ENCODE data around the gene GPR156.

The GPR156 gene

DNA sequence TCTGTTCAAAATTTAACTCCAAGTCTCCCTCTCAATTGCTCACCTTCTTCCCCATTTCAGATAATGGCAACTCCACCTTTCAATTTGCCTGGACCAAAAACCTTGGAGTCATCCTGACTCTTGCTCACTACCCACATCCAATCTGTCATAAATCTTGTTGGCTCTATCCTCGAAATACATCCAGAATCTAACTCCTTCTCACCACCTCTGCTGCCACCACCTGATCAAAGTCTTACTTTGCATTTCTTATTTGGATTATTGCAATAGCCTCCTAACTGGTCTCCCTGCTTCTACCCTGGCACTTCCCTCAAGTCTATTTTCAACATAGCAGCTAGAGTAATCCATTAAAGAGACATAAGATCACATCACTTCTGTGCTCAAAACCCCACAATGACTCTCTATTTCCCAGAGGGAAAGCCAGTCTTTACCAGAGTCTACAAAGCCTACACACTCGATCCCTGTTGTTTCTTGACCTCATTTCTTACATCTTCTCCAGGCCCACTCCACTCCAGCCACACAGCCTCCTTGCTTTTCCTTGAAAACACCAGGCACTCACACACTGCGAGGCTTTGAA is 86.6 kb downstream of the GPR156 start:
- no peak for DNase-seq (ENCODE audit: insufficient read length, low spot score)
- FAIRE-seq = no peak

DNA sequence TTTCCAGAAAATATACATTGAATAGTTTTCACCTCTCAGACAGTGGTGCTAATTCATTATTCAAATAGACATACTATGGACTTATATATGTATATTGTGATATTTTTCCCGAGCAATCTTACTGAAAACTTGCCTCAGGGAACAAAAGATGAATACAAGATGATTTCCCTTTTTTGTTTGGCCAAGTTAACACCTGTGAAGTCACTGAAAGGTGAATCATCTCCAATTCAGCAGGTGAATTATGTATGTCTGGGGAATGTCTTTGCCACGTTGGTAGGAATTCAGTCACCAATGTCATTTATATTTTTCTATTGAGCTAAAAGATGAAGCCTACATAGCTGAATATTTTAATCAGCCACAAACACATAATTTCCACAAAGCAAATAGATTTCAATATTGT is 88.2 kb downstream of the GPR156 start:
- no peak for DNase-seq (ENCODE audit: insufficient read length, low spot score)
- FAIRE-seq = no peak

DNA sequence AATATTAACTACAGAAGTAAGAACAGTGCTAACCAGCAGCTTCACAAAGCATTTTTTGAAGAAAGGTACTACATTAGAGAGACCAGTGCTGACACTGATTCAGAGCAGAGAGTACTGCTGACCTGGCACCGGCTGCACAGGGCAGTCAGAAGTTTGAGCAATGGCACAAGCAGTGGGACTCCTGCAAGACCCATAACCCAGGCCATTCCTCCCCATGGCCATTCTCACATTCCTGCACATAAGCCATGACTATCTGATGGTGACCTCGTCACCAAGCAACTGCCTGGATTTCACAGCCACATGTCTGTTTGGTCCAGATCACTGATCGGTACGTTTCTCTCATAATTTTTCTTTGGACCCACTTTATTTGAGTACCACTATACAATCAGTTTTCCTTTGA is 88.7 kb downstream of the GPR156 start:
- FAIRE-seq (no peak), DNase-seq (ENCODE audit: insufficient read length, low spot score) (no peak)

DNA sequence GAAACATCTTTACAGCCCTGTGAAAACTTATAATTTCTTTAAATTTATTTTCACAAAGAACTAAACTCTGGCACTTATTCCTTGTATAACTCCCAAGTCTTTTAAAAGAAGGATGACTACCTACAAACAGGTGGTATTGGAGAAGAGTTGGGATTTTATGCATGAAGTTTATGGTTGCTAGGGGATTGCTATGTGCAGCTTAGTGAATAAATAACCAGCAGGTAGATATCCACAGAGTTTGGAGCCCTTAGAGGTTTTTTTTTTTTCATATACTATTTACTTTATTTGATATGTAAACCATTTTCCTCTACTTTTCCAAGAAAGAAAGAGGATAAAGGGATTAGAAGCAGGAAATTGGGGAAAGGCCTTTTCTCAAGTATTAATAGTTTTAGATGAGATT is 91.5 kb downstream of the GPR156 start:
- FAIRE-seq = no peak
- DNase-seq (ENCODE audit: insufficient read length, low spot score) = no peak

DNA sequence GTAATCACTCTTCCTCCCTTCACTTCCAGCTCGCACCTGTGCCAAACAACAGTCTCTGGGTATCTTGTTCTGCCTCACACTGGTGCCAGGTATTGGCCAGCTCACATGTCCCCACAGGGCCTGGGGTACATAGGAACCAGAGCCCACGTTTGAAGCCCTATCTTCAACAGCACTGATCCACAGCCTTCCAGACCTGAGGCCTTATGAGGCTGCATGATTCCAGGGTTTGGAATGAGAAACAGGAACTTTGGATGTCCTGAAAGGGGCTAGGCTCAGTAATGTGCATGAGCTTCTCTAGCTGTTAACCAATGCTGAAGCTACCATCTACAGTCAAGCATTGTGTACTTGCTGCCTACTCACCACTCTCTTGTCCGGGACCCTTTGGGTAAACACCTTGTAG is 92.4 kb downstream of the GPR156 start:
- DNase-seq (ENCODE audit: insufficient read length, low spot score) (no peak), FAIRE-seq (no peak)

DNA sequence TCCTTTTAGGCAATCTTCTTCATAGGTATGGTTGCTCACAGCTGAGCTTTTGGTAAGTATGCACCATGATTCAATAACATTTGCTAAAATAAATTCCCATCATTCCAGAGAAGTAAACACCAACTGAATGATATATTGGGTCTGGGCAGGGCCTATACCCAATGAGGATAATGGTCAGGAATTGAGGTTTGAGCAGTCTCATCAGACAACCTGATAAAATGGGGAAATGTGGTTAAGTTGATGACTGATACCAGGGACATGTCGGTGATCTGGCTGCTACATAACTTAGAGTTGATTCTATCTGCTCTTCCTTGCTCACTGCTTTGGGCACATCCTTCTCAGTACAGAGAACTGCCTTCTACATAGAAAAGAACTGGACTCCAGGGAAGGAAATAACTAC is 92.9 kb downstream of the GPR156 start:
- DNase-seq (ENCODE audit: insufficient read length, low spot score) = no peak
- FAIRE-seq = peak; percentile 49

DNA sequence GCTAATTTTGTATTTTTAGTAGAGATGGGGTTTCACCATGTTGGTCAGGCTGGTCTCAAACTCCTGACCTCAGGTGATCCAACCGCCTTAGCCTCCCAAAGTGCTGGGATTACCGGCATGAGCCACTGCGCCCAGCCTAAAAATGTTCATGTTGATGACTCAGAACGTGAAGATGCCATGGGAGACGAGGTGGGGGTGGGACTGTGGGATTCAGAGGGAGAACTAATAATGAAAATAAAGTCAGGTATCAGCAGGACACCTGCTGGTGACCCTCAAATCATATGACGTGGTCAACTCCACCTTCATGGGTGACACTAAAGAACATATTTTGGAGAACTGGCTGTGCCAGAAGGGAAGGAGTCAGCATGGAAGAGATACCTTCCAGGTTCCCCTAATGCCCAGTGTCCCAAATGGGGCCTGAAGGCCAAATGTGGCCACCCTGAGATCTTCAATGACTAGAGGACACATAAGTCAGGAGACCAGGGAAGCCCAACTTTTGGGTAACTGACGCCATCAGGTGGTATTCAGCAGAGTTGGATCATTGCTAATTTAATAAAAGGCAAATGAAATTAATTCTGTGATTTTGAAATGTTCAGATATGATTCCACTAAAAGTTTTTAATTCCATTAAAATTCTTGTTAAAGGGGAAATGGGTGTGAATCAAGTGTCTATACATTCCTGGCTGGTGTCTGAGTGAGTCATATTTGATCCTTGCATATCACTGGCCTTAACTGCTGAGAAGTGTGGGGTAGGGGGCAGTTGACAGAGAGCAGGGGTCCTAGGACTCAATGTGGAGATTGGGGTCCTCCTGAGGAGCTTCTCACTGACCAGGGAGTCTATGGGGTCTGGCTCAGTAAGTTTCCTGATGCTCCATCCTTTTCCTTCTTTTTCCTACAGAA is 102.2 kb downstream of the GPR156 start:
- DNase-seq (ENCODE audit: insufficient read length, low spot score) = no peak
- no peak for FAIRE-seq

DNA sequence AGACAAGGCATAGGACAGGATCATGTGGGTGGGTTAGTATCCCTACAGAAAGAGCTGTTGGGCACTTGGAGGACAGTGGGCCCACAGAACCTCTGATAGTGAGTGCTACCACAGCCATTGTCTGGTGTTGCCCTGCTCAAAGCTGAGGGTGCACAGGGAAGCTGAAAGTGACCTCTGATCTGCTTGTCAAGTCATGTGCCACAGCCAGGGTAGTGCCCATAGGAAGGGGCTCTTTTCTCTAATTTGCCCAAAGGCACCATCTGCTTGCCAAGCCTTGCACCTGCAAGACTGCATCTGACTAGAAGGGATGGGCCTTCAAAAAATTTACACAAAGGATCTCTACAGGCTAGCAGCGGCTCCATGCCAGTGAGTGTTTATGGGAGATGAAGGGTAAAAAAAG is 103.4 kb downstream of the GPR156 start:
- no peak for DNase-seq (ENCODE audit: insufficient read length, low spot score)
- no peak for FAIRE-seq

DNA sequence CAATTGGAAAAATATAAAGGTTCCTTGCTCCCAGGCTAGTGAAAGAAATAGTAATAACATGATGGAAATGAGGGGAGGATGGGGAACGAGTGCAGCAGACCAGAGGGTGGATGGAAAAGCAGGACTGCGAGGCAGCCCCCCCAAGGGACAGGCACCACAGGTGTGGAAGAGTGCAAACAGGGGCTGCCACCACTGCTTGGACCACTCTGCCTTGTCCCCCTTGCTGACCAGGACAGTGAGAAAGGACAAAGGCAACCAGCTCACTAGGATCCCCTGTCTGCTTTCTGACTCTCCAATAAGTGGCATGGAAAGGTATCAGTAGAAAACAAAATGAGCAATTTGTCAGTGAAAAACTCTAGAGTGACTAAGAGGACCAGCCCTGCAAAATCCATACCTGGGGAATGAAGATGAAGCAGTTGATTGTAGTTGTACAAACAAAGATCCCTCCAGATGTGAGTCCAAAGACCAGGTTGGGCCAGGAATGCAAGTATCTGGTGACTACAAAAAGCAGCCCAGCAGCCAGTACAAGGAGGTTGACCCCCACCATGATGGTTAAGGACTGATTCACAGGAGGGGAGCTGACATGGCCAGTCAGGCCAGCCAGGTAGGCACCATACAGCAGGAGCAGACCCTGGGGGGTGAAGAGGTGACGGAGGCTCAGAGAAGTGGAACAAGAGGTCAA is 104.2 kb downstream of the GPR156 start:
- no peak for DNase-seq (ENCODE audit: insufficient read length, low spot score)
- peak; percentile 31 for FAIRE-seq

DNA sequence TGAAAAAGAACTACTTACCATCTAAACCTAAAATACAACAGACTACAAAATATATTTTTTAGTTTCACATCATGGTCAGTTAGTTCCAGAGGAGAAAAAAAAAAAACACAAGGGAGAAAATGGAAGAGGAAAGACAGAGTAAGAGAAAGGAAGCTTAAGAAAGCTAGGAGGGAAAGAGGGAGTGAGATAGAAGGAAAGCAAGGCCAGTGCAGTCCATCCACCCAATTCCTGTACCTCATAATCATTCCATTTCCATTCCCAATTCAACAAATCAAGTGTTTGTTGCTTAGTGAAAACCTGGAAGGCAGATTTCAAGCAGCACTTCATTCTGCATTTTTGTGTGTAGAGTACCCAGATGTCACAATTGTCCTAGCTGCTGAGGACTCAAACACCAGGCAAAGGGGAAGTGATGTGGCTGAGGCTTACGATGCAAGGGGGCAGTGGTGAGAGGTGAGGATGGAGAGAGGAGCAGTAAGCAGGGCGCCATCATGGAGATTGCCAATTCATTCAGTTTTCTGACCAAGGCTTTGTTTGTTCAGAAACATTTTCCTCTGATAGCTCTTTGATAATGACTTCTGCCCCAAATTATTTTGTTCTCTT is 107.2 kb downstream of the GPR156 start:
- DNase-seq (ENCODE audit: insufficient read length, low spot score) (no peak), FAIRE-seq (peak; percentile 75)

DNA sequence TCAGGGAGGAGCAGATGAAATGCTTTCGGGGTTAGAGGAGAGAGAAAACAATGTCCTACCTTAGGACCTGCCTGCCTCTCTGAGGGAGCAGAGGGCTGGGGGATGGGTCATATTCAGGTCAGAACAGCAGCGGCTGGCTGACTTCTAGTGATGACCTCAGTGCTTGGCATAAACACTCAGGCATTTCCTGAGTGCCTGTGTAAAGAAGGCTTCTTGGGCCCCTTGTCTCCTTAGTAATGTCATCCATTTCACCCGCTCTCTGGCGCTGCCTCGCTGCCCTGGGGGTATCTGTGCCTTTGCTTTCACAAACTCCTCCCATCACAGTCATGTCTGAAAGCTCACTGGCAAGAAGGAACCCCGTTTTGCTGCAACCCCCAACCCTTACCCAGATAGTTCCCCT is 107.9 kb downstream of the GPR156 start:
- DNase-seq (ENCODE audit: insufficient read length, low spot score) = peak; percentile 90
- FAIRE-seq = peak; percentile 96

DNA sequence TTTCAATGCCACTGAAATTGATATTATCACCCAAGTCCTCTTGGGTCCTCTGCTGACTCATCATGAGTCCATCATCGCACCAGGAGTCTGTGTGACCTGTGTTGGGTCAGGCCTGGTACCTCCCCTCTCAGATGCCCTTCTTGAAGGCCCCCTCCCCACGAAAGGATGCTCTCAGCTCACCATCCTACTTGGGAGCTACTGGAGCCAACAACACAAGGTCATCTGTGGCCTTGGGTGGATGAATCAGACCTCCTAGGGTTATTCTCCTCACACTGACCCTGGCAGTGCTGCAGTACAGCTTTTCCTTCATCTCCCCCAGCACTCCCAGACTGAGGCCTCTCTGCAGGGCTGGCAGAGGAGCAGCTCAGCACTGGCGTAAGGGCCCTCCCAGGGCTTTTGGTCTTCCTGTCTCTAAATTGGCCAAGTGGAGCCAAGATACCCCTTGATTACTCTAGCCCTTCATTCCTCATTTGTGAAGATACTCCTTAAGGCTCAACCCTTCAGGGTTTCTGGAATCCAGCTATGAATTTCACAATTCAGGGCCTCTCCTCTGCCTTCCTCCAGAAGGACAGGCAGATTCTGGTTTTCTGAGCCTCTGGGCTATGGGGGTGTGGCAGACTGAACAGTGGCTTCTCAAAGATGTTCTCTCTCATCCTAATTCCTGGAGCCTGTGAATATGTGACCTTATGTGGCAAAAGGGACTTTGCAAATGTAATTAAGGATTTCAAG is 110.0 kb downstream of the GPR156 start:
- FAIRE-seq (no peak), DNase-seq (ENCODE audit: insufficient read length, low spot score) (no peak)

DNA sequence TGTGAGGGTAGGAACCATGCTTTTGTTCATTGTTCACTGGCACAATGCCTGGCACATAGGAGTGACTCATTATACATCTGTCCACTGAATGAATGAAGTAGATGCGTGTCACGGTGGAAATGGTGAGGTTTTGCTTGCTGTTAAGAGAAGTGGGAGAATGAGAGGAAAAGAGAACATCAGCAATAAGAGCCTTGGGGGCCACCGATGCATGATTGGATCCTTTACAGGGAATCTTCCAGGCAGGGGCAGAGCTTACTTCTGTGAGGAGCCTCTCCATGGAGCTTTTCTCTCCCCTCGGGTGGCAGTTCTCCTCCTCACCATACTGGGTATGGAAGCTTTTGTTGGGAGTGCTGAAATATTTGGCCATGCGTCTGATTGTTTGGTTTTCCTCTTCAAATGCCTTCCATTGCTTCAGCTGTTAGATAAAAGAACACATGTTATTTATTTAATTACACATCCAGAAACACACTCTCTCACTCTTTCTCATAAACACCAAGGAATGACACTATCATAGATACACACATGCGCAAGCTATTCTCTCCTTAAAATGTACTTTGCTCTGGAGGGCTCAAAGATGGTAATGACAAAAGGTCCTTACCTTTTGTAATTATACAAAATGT is 111.9 kb downstream of the GPR156 start:
- DNase-seq (ENCODE audit: insufficient read length, low spot score) (no peak), FAIRE-seq (no peak)

DNA sequence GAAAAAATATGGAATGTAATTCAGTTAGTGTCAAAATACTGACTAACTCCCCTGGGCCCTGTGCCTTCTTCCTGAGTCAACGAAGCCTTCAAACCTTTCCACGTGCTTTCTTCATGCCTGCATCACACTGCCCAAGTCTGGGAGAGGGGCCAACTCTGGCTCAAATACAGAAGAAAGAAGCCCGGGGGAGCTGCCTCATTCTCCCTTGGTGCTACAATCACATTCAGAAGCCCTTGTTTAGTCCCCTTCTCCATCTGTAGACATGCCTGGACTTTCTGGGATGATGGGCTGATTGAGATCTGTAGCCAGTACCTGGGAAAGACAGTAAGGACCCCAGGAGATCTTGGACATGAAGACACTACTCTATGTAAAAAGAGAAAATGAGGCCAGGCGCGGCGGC is 113.0 kb downstream of the GPR156 start:
- DNase-seq (ENCODE audit: insufficient read length, low spot score) (no peak), FAIRE-seq (no peak)

DNA sequence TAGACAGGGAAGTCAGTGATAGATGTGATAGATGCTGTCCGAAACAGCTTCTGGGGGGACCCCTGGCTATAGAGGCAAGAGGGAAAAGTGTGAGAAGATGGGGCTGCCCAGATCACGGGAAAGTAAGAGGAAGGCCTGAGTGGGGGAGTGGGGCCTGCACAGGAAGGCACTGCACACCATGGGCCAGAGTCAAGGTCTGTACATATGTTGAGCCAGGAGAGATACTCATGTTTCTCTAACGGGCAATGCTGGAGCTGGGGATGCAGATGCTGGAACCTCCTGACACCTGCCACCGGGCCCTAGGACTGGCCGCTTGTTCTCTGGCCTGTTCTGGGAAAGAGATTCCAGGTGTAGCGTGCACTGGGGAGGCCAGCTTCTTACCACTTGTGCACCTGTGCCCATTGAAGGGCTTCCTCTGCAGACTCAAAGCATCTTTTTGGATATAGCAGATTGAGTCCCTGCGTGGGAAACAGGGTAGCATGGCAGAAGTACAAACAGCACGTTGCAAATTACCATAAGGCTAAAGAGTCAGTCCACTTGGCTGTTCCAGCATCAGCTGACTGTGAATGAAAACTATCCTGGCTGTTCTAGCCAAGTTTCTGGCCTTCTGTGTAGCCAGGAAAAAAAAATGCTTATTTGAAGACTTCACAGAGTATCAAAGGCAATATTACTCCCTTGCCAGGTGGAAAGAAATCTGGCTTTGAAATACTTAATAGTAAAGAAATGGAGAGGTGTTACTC is 113.7 kb downstream of the GPR156 start:
- FAIRE-seq (no peak), DNase-seq (ENCODE audit: insufficient read length, low spot score) (no peak)

DNA sequence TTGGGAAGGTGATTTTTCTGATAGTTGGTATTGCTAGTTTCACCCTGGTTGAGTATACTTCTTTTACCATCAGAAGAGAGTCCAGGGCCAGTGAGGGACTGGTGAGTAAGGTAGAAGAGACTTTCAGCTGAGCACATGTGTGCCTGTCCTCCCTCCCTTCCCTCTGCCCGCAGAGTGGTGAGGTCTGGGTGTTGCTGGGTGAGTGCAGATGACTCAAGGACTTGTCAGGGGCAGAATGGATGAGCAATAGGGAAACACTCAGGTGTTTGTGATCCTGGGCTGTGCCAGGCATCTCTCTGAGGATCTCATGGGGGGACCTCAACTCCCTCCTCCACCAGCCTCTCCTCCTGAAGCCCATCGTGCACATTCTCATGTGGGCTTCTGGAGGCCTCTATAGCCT is 114.8 kb downstream of the GPR156 start:
- DNase-seq (ENCODE audit: insufficient read length, low spot score) (peak; percentile 48), FAIRE-seq (peak; percentile 98)

DNA sequence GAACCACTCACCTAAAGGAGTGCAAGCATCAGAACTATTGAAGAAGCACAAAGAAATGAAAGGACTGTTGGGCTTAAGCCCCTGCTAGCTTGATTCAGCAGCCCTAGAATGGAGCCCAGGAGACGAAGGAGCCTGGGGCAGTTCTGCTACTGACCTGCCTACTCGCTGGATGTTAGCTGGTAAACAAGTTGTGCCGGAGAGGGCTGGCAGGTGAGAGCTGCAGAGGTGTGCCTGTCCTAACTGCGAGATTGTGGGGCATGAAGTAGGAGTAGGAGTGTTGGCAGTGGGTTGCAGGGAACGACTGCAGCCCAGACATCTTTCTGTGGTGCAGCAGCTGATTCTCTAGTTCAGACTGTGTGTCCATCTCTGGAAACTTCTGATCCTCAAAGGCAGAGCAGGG is 115.6 kb downstream of the GPR156 start:
- FAIRE-seq = no peak

DNA sequence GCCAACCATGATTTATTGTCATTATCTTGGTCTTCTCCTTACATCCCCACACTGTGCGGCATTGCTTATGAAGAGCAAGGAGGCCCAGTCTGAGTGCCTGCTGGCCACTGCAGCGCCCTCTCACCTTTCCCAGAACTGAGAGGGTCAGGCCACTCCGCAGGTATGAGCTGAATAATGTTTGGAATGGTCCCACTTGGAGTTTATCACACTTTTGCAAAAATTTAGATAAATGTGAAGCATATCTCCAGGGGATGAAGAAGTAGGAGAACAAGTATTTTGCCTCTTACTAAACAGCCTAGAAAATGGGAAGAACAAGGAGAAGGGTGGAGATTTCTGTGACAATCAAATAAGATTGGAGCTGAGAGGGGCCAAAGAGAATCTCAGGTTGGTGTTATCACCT is 116.4 kb downstream of the GPR156 start:
- DNase-seq (ENCODE audit: insufficient read length, low spot score) (no peak), FAIRE-seq (no peak)

More for the DNA sequence above, 115.6 kb downstream of the GPR156 start:
- DNase-seq (ENCODE audit: insufficient read length, low spot score) = no peak

DNA sequence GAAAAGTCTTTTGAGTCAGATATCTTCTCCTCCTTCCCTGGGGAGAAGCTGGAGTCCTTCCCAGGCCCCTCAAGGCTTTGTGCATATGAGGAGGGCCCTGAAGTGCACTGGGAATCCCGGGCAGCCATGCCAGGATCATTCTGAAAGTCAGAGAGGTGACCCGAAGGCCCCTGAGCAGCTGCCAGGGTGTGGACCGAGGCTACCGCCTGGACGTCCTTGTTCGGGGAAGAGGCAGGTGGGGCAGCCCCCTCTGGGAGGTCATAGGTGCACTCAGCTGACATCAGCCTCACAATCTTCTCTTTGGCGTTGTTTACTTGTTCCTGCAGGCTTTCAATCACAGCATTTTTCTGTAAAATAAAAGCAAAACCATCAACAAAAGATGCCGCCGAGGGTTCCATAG is 117.0 kb downstream of the GPR156 start:
- no peak for DNase-seq (ENCODE audit: insufficient read length, low spot score)
- no peak for FAIRE-seq

DNA sequence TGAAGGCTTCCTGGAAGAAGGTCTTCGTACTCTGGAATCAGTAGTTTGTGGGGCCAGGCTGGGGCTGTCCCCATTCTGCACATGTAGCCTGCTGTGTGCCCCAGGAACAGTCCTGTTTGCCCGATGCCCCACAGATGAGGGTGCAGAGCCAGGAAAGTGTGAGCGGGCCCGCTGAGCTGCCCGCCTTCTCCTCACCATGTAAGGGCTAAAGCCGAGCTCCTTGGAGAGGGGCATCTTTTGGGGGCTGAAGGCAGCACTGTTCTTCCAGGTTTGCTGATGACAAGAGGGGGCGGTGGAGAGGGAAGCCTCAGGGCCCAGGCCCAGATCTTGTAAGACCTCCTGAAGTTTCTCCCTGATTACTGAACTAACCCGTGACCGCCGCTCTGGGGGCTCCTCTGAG is 117.5 kb downstream of the GPR156 start:
- FAIRE-seq (no peak), DNase-seq (ENCODE audit: insufficient read length, low spot score) (no peak)
